Duodenal mucosa (tissue), 2 donors: ENCODE measurements around the gene XRRA1.

ENCODE experiments used
- H3K27ac ChIP-seq: one replicate; pipeline ENCODE4 v1.7.0; 2013; ENCODE audit warnings: low read depth, low read length
- H3K27me3 ChIP-seq, 2 donors: one replicate each; pipeline ENCODE4 v1.7.0; 2013; ENCODE audit warnings: low read length in 2 of 2, control low read depth in 1 of 2; ENCODE audit not compliant: insufficient read depth in 2 of 2, control insufficient read depth in 1 of 2
- H3K36me3 ChIP-seq, 2 donors: one replicate each; pipeline ENCODE4 v1.7.0; 2013; ENCODE audit warnings: low read length in 2 of 2, control low read depth in 1 of 2; ENCODE audit not compliant: insufficient read depth in 2 of 2, control insufficient read depth in 1 of 2
- H3K4me1 ChIP-seq, 2 donors: one replicate each; pipeline ENCODE4 v1.7.0; 2013; ENCODE audit warnings: low read length in 2 of 2, control low read depth in 1 of 2; ENCODE audit not compliant: insufficient read depth in 2 of 2, control insufficient read depth in 1 of 2
- H3K4me3 ChIP-seq, 2 donors: one replicate each; pipeline ENCODE4 v1.7.0; 2013; ENCODE audit warnings: low read length in 2 of 2, low read depth in 1 of 2
- H3K9ac ChIP-seq, 2 donors: one replicate each; pipeline ENCODE4 v1.7.0; 2013; ENCODE audit warnings: low read length in 2 of 2, low read depth in 1 of 2
- H3K9me3 ChIP-seq, 2 donors: one replicate each; pipeline ENCODE4 v1.7.0; 2013; ENCODE audit warnings: low read length in 2 of 2, control low read depth in 1 of 2; ENCODE audit not compliant: control insufficient read depth in 1 of 2

The XRRA1 gene

GRCh38 chr11:74863410-74863809 lies 85.5 kb downstream of the XRRA1 start:
- Histone ChIP-seq H3K36me3 (peaks cover 45 to 74% of the 10 kb centered on the region in 2 donors), H3K4me3 (no peak overlapping the region), H3K9me3 (peaks cover 38 to 48% of the 10 kb centered on the region in 2 donors), H3K4me1 (no peaks in the 10 kb centered on the region), H3K27me3 (no peaks in the 10 kb centered on the region), H3K27ac (no peak overlapping the region), H3K9ac (no peak overlapping the region)

- H3K9ac ChIP-seq: no peak overlapping the region
- no peaks in the 10 kb centered on the region for H3K27me3 ChIP-seq
- no peaks in the 10 kb centered on the region for H3K4me1 ChIP-seq
- H3K36me3 ChIP-seq: peaks cover 49 to 78% of the 10 kb centered on the region in 2 donors
- no peak overlapping the region for H3K27ac ChIP-seq
- no peak overlapping the region for H3K4me3 ChIP-seq
- peaks cover 15 to 21% of the 10 kb centered on the region in 2 donors for H3K9me3 ChIP-seq
Measured at GRCh38 chr11:74860743-74861142, 88.1 kb downstream of the XRRA1 start.

GRCh38 chr11:74853223-74853622 lies 95.7 kb downstream of the XRRA1 start:
- no peak overlapping the region for H3K4me3 ChIP-seq
- no peaks in the 10 kb centered on the region for H3K27me3 ChIP-seq
- H3K4me1 ChIP-seq: no peaks in the 10 kb centered on the region
- H3K27ac ChIP-seq: no peak overlapping the region
- H3K9me3 ChIP-seq: no peaks in the 10 kb centered on the region
- no peak overlapping the region for H3K9ac ChIP-seq
- peaks cover 21 to 67% of the 10 kb centered on the region in 2 donors for H3K36me3 ChIP-seq

GRCh38 chr11:74849525-74850391 lies 99.1 kb downstream of the XRRA1 start:
- Histone ChIP-seq H3K27me3 (no peaks in the 10 kb centered on the region), H3K4me3 (no peak overlapping the region), H3K4me1 (no peaks in the 10 kb centered on the region), H3K9me3 (no peaks in the 10 kb centered on the region), H3K9ac (no peak overlapping the region), H3K27ac (no peak overlapping the region), H3K36me3 (peaks cover 26 to 75% of the 10 kb centered on the region in 2 donors)

- Histone ChIP-seq H3K4me3 (no peak overlapping the region), H3K9ac (no peak overlapping the region), H3K9me3 (no peaks in the 10 kb centered on the region), H3K4me1 (no peaks in the 10 kb centered on the region), H3K27me3 (no peaks in the 10 kb centered on the region), H3K36me3 (peaks cover 41 to 84% of the 10 kb centered on the region in 2 donors), H3K27ac (no peak overlapping the region)
Measured at GRCh38 chr11:74847895-74848294, 101.0 kb downstream of the XRRA1 start.

GRCh38 chr11:74847395-74847794 lies 101.5 kb downstream of the XRRA1 start:
- Histone ChIP-seq H3K36me3 (peaks cover 42 to 84% of the 10 kb centered on the region in 2 donors), H3K9ac (no peak overlapping the region), H3K27ac (no peak overlapping the region), H3K9me3 (no peaks in the 10 kb centered on the region), H3K4me1 (no peaks in the 10 kb centered on the region), H3K27me3 (no peaks in the 10 kb centered on the region), H3K4me3 (no peak overlapping the region)

- Histone ChIP-seq H3K27ac (no peak overlapping the region), H3K36me3 (peaks cover 42 to 84% of the 10 kb centered on the region in 2 donors), H3K9me3 (no peaks in the 10 kb centered on the region), H3K9ac (no peak overlapping the region), H3K27me3 (no peaks in the 10 kb centered on the region), H3K4me1 (no peaks in the 10 kb centered on the region), H3K4me3 (no peak overlapping the region)
Measured at GRCh38 chr11:74846770-74847169, 102.1 kb downstream of the XRRA1 start.

- no peak overlapping the region for H3K27ac ChIP-seq
- H3K4me3 ChIP-seq: no peak overlapping the region
- H3K9ac ChIP-seq: no peak overlapping the region
- peaks cover 38 to 84% of the 10 kb centered on the region in 2 donors for H3K36me3 ChIP-seq
- H3K27me3 ChIP-seq: no peaks in the 10 kb centered on the region
- no peaks in the 10 kb centered on the region for H3K9me3 ChIP-seq
- no peaks in the 10 kb centered on the region for H3K4me1 ChIP-seq
Measured at GRCh38 chr11:74845978-74846517, 102.8 kb downstream of the XRRA1 start.

- Histone ChIP-seq H3K27me3 (no peaks in the 10 kb centered on the region), H3K27ac (no peak overlapping the region), H3K4me1 (no peaks in the 10 kb centered on the region), H3K36me3 (peaks cover 37 to 79% of the 10 kb centered on the region in 2 donors), H3K4me3 (no peak overlapping the region), H3K9me3 (no peaks in the 10 kb centered on the region), H3K9ac (no peak overlapping the region)
Measured at GRCh38 chr11:74844865-74845264, 104.0 kb downstream of the XRRA1 start.

- H3K9me3 ChIP-seq: no peaks in the 10 kb centered on the region
- no peak overlapping the region for H3K4me3 ChIP-seq
- H3K4me1 ChIP-seq: no peaks in the 10 kb centered on the region
- H3K36me3 ChIP-seq: peaks cover 33 to 80% of the 10 kb centered on the region in 2 donors
- no peaks in the 10 kb centered on the region for H3K27me3 ChIP-seq
- no peak overlapping the region for H3K9ac ChIP-seq
- H3K27ac ChIP-seq: no peak overlapping the region
Measured at GRCh38 chr11:74844072-74844471, 104.8 kb downstream of the XRRA1 start.
